ENCODE measurements around the gene PTCSC3.

Gene PTCSC3

GRCh38 chr14:36214476-36215216, 38.1 kb upstream of the PTCSC3 start:
- H3K9me2 ChIP-seq (replicated peaks; ENCODE audit: control insufficient read depth, low read length) = no peaks in the 10 kb centered on the region; the same call in 1 of the 2 replicates
- no peak overlapping the region for H3K4me2 ChIP-seq (ENCODE audit: low read length)
- no peak overlapping the region for H3K27ac ChIP-seq (ENCODE audit: low read depth, low read length)
- H3K36me3 ChIP-seq (ENCODE audit: control insufficient read depth, low read length) = no peaks in the 10 kb centered on the region
- H3K4me1 ChIP-seq (ENCODE audit: control insufficient read depth, low read length) = no peaks in the 10 kb centered on the region
- TF ChIP-seq CTCF (IDR thresholded peaks at IDR 0.05; ENCODE audit: low read depth, low read length, poor library complexity, severe bottlenecking) (no peak), EZH2phosphoT487 (IDR thresholded peaks at IDR 0.05; ENCODE audit: borderline replicate concordance, low read length) (no peak)
- no peaks in the 10 kb centered on the region for H3K9me3 ChIP-seq (ENCODE audit: control insufficient read depth, insufficient read depth, low read length)
- no peaks in the 10 kb centered on the region for H3K79me2 ChIP-seq (ENCODE audit: control insufficient read depth, low read length)
- H4K20me1 ChIP-seq (ENCODE audit: control insufficient read depth, insufficient read depth, low read depth, low read length) = no peaks in the 10 kb centered on the region
- H3F3A ChIP-seq (ENCODE audit: control insufficient read depth, insufficient read depth) = no peaks in the 10 kb centered on the region
- H3K4me3 ChIP-seq (ENCODE audit: low read length) = no peak overlapping the region
- H3K27me3 ChIP-seq (ENCODE audit: control insufficient read depth, low read length) = no peaks in the 10 kb centered on the region; the same call in 1 of the 2 replicates

- TF ChIP-seq EZH2phosphoT487 (IDR thresholded peaks at IDR 0.05; ENCODE audit: borderline replicate concordance, low read length) (no peak), CTCF (IDR thresholded peaks at IDR 0.05; ENCODE audit: low read depth, low read length, poor library complexity, severe bottlenecking) (no peak)
- no peak overlapping the region for H3K4me2 ChIP-seq (ENCODE audit: low read length)
- no peaks in the 10 kb centered on the region for H3F3A ChIP-seq (ENCODE audit: control insufficient read depth, insufficient read depth)
- no peaks in the 10 kb centered on the region for H3K36me3 ChIP-seq (ENCODE audit: control insufficient read depth, low read length)
- H3K27ac ChIP-seq (ENCODE audit: low read depth, low read length) = no peak overlapping the region
- H3K9me3 ChIP-seq (ENCODE audit: control insufficient read depth, insufficient read depth, low read length) = no peaks in the 10 kb centered on the region
- H3K4me3 ChIP-seq (ENCODE audit: low read length) = no peak overlapping the region
- no peaks in the 10 kb centered on the region for H3K79me2 ChIP-seq (ENCODE audit: control insufficient read depth, low read length)
- H3K27me3 ChIP-seq (ENCODE audit: control insufficient read depth, low read length) = no peaks in the 10 kb centered on the region; the same call in 1 of the 2 replicates
- H3K4me1 ChIP-seq (ENCODE audit: control insufficient read depth, low read length) = no peaks in the 10 kb centered on the region
- H4K20me1 ChIP-seq (ENCODE audit: control insufficient read depth, insufficient read depth, low read depth, low read length) = no peaks in the 10 kb centered on the region
- no peaks in the 10 kb centered on the region; the same call in 1 of the 2 replicates for H3K9me2 ChIP-seq (replicated peaks; ENCODE audit: control insufficient read depth, low read length)
Measured at GRCh38 chr14:36212987-36213386, 36.5 kb upstream of the PTCSC3 start.

DNA sequence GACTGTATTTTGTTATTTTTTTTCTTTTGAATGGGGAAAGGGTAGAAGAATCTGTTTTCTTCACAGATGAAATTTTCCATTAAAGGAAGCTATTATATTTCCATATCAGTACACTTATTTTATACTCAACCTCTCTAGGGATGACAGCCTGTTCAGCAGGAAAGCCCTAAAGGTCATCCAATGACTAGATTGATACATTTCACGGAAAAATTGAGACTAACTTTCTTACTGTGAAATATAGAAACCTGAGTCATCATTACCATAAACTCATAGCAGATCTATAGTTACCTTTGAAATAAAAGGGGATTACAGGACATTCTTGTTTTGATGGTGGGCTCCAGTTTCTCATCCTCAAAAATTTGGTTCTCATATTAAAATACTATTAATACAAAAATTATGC, 36.1 kb upstream of the PTCSC3 start:
- H4K20me1 ChIP-seq (ENCODE audit: control insufficient read depth, insufficient read depth, low read depth, low read length) = no peaks in the 10 kb centered on the region
- H3K4me1 ChIP-seq (ENCODE audit: control insufficient read depth, low read length) = no peaks in the 10 kb centered on the region
- H3K4me2 ChIP-seq (ENCODE audit: low read length) = no peak overlapping the region
- no peaks in the 10 kb centered on the region for H3K9me3 ChIP-seq (ENCODE audit: control insufficient read depth, insufficient read depth, low read length)
- H3K27me3 ChIP-seq (ENCODE audit: control insufficient read depth, low read length) = no peaks in the 10 kb centered on the region; the same call in 1 of the 2 replicates
- no peak overlapping the region for H3K27ac ChIP-seq (ENCODE audit: low read depth, low read length)
- no peak for TF ChIP-seq EZH2phosphoT487 (IDR thresholded peaks at IDR 0.05; ENCODE audit: borderline replicate concordance, low read length)
- TF ChIP-seq CTCF (IDR thresholded peaks at IDR 0.05; ENCODE audit: low read depth, low read length, poor library complexity, severe bottlenecking) = no peak
- no peaks in the 10 kb centered on the region; the same call in 1 of the 2 replicates for H3K9me2 ChIP-seq (replicated peaks; ENCODE audit: control insufficient read depth, low read length)
- no peaks in the 10 kb centered on the region for H3F3A ChIP-seq (ENCODE audit: control insufficient read depth, insufficient read depth)
- no peak overlapping the region for H3K4me3 ChIP-seq (ENCODE audit: low read length)
- H3K36me3 ChIP-seq (ENCODE audit: control insufficient read depth, low read length) = no peaks in the 10 kb centered on the region
- no peaks in the 10 kb centered on the region for H3K79me2 ChIP-seq (ENCODE audit: control insufficient read depth, low read length)

Data from DOHH2 (cell line).